Occipital lobe (tissue), 2 donors: ENCODE data around the gene MCRS1. TPM values are rescaled to one million over a fixed set of nuclear protein-coding genes. Genes with fewer than 3 reads are reported as not detected.
"Not testable (repeated sequence)": the region's sequence is repeated elsewhere in the genome, so short reads cannot be mapped to it uniquely, and the experiment has no call there.

ENCODE experiments used
- DNase-seq: peaks from one replicate; lab custom pipeline; 2025; lab: John Stamatoyannopoulos, UW
- total RNA-seq: library from RNA; depleted of rRNA; stranded (reverse); fragments of >200 nt; gene quantifications from one replicate; pipeline ENCODE4 v1.2.3, GENCODE V29; 2014

The MCRS1 gene, protein sequence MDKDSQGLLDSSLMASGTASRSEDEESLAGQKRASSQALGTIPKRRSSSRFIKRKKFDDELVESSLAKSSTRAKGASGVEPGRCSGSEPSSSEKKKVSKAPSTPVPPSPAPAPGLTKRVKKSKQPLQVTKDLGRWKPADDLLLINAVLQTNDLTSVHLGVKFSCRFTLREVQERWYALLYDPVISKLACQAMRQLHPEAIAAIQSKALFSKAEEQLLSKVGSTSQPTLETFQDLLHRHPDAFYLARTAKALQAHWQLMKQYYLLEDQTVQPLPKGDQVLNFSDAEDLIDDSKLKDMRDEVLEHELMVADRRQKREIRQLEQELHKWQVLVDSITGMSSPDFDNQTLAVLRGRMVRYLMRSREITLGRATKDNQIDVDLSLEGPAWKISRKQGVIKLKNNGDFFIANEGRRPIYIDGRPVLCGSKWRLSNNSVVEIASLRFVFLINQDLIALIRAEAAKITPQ
- 29.9 TPM for total RNA-seq

DNA sequence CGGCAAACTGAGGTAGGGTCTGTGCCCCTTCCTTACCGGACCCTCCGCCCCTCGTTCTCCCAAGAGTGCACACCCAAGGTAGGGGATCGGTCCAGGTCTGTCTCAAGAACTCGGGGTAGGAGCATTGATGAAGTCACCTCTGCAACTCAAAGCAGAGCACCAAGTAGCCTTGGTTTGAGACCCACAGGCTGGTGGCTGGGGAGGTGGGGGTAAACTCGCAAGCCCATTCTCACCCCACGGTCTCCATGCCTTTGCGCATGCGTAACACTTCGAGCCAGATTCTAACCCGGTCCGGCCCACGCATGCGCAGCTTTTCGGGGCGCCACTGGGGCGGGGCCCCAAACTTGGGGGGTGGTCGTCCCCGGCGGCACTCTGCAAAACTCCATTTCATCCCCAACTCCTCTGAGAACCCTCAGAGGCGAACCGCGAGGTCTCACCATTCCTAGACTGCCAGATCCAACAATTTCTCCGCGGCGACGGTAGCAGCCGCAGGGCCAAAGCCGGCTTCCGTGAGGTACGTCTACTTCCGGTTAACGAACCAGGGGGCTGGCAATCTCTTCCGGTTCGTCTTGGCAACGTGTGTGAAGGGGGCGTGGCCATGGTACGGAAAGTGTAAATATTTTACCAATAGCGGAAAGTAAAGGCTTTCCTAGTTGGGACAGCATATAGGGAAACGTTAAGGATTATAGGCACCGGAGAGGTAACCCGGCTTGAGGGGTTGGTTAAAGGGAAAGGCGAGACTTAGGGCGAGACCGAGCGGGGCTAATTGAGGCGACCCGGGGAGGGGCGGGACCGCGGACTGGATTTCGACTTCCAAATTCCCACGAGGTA, at the start of gene MCRS1:
Gene MCRS1 (minus strand): TSS at position 532 of the 831 bp plus-strand sequence. CDS start 1,411 bp downstream, outside the sequence.
- DNase-seq = peak; percentile 54

DNA sequence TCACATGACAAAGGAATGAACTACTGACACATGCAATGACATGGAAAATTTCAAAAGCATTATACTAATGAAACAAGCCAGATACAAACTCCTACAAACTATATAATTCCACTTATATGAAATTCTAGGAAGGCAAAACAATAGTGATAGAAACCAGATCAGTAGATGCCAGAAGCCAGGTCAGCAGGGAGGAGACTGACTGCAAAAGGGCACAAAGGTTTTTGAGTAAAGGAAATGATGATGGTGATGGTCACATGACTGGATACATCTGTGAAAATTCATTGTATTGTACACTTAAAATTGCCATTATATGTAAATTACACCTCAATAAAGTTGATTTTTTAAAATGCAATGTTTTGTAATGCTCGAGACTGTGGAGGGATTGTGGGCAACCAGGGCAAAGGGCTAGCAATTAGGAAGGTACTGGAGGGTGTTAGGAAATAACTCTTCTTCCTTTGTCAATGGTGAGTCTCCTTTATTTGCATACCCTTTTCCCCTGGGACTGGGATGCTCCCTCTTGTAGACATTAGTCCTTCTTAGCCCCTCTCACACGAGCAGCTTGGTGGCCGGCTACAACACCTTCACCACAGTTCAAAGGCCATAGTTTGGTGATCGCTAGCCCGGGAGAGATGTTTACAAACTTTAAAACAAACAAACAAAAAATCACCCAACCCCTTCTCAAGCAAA, 48.7 kb upstream of the MCRS1 start:
- DNase-seq = no peak

DNA sequence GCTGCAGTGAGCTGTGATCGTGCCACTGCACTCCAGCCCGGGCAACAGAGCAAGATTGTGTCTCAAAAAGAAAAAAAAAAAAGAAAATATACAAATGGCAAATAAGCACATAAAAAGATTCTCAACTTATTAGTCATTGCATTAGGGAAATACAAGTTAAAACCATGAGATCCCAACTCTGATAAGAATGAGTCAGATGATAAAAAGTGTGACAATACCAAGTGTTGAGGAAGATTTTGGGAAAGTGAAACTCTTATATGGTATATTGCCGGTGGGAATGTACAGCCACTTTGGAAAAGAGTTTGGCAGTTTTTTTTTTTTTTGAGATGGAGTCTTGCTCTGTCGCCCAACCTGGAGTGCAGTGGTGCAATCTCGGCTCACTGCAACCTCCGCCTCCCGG, 47.8 kb upstream of the MCRS1 start:
- DNase-seq = no peak

DNA sequence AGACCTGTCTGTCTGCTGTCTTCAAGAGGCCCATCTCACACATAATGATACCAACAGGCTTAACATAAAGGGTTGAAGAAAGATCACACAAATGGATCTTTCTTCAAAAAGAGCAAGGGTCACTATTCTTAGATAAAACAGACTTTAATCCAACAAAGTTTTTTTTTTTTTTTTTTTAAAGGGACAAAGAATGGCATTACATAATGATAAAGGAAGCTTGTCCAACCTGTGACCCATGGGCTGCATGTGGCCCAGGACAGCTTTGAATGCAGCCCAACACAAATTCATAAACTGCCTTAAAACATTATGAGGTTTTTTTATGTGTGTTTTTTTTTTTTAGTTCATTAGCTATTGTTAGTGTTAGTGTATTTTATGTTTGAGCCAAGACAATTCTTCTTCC, 44.3 kb upstream of the MCRS1 start:
- DNase-seq = no peak

DNA sequence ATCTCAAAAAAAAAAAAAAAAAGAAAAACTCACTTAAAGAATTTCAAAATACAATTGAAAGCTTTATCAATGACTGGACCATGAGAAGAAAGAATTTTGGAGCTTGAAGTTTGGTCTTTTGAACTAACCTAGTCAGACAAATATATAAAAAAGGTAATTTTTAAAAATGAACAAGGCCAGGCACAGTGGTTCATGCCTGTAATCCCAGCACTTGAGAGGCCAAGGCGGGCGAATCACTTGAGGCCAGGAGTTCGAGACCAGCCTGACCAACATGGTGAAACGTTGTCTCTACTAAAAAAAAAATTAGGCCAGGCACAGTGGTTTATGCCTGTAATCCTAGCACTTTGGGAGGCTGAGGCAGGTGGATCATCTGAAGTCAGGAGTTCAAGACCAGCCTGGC, 42.8 kb upstream of the MCRS1 start:
- DNase-seq = not testable (repeated sequence)

DNA sequence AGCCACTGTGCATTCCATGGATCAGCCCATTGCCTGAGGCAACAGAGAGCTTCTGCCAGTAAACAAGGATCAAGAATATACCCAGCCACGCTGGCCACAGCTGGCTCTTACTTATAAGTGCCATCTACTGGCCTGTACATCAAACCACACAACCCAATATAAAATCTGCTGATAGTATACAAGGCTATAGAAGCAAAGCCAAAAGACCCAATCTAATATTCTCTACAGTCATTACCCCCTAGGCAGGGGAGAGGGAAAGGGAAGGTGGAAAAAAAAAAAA, 41.9 kb upstream of the MCRS1 start:
- DNase-seq = no peak

DNA sequence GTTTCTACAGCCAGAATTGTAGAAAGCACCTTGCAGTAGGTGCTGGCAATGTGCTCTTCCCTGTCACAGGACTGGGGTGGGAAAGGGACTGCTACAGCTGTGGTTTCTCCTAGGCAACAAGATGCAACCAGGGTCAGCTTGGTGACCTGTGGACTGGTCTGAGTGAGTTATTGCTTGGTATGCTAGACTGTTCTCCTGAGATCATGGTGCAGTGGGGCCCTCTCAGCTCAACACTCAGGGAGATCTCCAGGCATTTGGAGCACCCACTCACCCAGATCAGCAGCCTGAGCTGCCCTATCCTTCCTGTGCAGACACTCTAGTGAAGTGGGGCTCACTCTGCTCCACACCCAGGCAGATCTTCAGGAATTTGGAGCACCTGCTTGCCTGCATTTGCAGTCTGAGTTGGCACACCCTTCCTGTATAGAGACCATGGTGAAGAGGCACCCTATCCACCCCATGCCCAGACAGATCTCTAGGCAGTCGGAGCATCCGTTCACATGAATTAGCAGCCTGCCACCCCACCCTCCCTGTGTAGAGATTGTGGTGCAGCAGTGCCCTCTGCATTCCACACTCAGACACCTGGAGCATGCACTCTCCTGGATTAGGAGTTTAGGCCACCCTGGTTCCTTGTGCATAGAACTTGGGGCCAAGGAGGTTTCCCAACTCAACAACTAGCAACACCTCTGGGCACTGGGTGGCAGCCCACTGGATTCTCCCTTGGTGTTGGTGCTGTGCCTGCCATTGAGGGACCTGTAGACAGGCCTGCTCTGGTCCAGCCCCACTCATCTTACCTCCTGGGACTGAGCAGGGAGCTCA, 41.3 kb upstream of the MCRS1 start:
- no peak for DNase-seq

DNA sequence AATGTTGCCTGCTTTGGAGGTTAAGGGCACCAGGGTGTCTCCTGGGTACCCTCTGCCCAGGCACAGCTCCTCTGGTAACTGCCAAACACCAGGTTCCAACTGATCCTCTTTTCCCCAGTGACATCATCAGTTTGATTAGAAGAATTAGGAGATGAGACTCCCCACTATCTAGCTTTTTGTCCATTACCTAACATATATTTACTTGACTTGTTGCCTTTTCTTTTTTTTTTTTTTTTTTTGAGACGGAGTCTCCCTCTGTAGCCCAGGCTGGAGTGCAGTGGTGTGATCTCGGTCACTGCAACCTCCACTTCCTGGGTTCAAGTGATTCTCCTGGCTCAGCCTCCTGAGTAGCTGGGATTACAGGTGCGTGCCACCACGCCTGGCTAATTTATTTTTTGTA, 37.6 kb upstream of the MCRS1 start, which contains the start of gene FAM186B:
Gene FAM186B (minus strand): TSS at position 101 of the 400 bp plus-strand sequence. CDS start 162 bp downstream, outside the sequence.
- not testable (repeated sequence) for DNase-seq

DNA sequence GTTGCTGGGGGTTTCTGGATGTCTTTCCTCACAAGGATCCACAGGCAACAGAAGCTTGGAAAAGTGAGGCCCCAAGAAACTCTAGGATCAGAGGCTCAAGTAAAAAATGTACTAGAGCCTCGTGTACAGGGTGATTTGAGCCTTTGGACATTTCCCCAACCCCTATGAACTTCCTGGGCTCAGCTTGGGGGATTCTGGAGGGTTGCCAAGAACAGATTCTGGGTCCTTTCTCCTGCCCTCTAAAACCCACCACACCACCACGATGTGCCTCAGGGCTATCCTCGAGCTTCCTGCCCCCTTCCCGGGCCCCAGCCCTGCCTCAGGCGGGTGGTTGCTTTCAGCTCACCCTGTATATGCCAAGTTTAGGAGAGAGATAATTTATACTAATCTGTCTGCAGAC, 36.9 kb upstream of the MCRS1 start:
- no peak for DNase-seq

DNA sequence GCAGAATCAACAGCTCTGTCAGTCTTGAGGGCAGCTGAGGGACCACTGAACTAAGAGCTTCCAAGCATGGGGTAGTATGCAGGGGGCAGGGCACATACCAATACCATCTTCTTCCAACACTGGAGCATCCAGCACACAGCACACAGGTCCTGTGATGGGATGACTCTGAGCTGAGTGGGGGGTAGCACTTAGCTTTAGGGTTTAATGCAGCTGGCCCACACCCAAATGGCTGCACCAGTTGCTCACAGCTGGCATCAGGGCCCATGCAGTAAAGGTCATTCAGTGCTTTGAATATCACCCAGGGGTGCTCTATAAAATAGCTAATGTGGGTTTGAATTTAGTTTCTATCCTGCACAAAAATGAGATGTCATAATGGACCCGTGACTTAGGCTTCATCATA, 35.8 kb upstream of the MCRS1 start:
- DNase-seq = no peak

DNA sequence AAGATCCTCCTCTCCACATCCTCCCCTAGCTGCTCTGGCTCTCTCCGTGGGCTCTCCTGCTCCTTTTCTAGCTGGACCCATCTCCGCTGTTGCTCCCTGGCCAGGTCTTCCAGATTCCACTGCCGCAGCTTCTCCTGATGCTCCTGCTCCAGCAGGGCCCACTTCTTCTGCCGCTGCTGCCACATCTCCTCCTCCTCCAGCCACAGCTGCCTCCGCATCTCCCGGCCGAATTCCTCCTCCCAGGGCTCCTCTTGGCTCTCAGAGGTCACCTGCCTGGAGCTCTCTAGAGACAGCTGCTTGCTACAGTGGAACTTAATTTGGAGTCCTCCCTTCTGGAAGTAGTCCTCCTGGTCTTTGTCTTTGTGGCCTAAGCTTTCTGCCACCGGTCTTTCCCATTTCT, 32.0 kb upstream of the MCRS1 start:
- no peak for DNase-seq

DNA sequence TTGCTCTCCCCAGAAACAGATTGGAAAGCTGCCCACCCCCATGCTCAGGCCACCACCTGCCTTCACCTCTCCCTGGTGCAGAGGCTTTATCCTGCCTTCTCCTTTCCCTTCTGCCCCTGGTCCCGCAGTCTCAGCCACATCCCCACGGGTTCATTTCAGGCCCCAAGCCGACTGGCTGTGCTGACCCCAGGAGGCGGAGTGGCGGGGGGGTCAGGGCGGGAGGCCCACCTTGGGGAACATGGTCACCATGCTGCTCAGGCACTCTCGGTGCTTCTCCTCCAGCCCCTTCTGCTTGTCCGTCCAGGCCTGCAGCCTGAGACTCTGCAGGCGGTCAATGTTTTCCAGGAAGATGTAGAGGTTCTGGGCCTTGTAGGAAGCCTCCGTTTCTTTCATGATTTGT, 30.6 kb upstream of the MCRS1 start:
- DNase-seq = no peak

DNA sequence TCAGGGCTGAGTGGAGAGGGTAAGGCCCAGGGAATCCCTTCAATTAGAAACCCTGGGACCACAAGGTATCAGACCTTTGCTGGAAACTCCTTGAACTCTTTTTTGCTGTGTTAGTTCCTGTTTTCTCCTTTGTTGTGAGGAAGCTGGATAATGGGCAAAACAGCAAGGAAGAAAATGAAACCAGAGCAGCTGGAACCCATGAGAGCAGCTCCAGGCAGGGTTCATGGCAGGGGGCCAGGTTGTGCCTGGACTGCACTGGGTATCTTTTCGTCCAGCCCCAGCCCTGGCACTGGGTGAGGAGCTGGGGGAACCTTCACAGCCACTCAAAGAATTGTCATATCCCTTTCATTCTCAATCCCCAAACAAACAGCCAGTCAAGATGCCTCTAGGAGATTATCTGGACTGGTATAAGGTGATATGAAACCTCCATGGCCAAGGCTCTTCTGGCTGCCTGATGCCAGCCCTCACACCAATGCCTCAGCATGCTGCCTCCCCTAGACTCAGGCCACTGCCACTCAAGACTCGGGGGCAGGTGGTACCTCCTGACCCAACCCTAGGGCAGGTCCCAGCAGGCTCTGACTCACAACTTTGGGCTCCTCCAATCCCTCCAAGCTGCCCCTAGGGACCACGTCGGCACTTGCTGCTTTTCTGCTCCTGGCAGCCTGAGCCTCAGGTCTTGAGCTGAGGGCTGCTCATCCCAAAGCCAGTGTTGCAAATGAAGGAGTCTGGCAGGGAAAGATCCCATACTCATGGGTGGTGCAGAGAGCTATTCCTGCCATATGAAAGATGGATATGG, 21.0 kb upstream of the MCRS1 start:
- DNase-seq = no peak

DNA sequence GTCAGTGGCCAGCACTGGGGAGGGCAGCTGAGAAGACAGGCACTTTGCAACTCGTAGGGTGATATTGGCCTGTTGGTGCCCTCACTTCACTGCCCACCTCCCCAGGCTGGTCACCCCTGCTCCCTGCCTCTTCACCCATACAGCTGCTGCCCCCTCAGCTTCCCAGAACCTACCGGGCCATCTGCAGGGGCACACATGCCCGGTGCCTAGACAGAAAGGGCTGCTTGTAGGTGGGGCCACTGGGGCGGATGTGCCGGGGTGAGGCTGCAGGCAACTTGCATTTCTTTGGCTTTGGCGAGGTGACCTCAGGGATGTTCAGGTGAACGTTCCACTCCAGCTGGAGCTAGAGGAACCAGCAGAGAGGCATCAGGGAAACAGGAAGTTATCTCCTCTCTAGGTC, 20.3 kb upstream of the MCRS1 start:
- DNase-seq = no peak

DNA sequence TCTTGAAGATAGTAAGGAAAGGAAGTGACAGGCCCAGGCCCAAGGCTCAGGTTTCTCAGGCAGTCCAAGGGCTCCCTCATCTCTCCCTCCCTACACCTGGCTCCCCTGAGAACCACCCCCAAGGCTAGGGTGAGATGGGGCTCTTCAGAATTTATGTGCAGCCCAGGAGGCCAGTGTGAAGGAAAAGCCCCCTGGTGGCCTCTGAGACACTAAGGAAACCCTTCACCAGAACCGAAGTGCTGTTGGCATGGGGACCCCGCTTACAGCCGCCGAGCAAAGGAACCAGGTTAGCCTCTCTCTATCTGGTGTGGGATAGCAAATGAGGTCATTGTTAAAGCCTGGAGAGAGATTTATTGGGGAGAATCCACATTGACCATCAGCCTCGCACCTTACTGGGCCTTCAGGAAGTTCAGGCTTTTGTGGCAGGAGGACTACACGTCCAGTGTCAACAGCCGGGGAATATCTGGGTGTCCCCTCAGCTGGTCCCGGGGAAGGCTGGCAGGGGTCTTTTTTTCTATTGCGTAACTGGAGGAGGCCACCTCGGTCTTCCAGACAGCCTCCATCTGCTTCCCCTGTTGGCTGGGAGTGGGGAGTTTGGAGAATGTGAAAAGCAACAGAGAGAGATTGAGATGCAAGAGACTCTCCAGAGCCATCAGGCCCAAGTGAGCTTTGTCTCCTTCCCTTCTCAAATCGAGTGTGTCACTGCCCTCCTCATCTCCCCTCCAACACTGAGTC, 19.4 kb upstream of the MCRS1 start:
- DNase-seq = no peak

DNA sequence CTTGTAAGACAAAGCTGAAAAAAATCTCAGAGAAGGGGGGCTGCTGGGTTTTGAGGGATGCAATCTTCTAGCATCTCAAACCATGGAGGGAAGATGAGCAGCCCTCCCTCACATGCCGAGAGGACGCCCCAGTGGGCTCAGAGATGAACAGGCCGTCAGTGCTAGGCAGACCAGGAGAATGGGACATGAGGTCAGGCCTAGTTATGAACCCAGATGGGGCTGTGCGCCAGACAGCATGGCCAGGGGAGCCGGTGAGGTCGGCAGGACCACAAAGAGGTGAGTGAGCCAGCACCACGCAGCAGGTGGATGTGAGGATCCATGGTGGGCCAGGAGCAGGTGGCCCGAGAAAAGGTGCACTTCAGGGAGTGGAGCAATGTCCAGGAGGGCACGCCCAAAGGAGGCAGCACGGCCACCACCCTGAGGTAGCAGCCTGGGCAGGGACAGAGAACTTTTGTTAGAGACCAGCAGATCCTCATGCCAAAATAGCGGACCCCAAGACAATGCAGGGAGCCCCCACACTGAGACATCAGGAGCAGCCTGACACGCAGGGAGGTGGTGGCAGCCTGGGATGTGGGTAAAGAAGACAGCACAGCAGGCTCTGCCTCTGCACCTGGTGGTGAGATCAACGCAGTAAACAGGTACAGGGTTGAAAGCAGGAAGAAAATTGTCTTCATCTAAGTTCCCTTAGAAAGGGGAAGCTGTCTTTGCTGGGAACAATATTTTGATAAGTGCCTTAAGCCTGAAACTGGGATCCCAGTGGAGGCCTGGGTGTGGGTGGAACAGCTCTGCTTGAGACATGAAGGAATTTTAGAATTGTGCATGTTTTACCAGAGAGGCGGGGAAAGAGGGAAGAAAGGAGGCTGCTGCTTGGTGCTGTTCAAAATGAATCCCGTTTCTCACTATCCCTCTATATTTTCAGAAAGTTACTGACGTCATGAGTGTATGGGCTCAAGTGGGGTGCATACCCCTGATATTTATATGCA, 17.8 kb upstream of the MCRS1 start:
- DNase-seq = no peak

DNA sequence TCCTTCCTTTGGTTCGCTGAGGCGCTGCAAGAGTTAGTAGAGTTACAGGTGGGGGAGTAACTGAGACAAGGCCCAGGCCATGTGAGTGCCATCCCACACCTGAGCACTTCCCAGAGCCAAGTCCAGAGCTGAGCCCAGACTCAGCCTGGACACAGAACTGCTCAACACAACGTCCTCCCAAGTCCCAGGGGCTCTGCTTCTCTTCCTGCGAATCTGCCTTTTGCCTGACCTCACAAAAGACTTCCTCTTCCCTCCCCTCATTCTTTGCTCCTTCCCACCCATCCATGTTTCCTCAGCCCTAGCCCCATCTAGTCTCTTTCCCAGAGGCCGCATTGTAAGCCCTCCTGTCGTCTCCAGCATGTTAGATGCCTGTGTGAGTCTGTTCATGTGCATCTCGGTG, 16.6 kb upstream of the MCRS1 start:
- DNase-seq = no peak

DNA sequence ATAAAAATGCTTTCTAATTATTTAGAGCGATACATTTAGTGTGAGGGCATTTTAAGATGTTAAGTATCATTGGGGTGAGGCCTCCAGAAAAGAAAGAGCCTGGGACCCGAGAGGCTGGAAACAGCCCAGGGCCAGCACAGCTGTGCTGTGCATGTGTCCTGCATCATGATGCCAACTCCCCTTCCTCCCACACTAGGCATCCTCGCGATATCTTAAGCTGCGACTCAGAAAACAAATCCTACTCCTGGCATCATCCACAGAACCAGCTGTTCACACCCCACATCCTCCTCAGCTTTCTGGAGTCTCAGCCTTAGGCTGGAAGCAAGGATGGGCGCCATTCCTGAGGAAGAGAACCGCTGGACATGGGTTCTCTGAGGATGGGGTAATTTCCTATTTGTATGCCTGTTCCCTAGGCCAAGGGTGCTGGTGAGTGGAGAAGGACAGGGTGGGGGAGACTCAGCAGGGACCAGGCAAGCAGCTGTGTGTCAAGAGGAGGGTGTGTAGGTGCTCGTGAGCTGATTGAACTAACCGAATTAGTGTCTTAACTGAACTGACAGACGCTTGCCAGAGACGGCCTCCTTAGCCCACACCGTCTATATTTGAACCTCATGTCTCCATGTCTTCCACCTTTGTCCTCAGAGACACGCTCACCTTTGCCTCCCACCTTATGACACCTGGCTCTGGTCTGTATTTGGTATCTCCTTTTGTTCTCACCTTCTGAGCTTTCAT, 15.6 kb upstream of the MCRS1 start:
- DNase-seq = no peak
